ENCODE results near the gene CKMT1B. TPM values are rescaled to one million over a fixed set of nuclear protein-coding genes. Genes with fewer than 3 reads are reported as not detected.
"Not testable (repeated sequence)": the region's sequence is repeated elsewhere in the genome, so short reads cannot be mapped to it uniquely, and the experiment has no call there.

CKMT1B gene
- polyA plus RNA-seq, 3 donors: 2.2 to 3.4 (median 3.2) TPM

DNA sequence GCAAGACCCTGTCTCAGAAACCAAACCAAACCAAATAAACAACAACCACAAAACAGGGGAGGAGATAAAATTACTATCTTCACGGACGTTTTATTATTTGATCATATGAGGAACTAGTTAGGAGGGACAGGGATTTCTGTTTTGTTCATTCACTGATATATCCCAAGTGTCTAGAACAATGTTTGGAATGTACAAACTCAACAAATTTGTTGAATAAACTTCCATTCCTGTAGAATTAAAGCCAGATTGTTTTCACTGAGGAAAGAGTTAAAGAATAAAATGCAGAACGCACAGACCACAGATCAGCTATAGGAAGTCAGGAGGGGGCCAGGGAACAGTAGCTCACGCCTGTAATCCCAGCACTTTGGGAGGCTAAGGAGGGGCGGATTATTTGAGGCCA, 31.3 kb downstream of the CKMT1B start:
- no peak for DNase-seq

GRCh38 chr15:43626937-43627336, 33.1 kb downstream of the CKMT1B start:
- DNase-seq: not testable (repeated sequence)

- DNase-seq: not testable (repeated sequence)
Measured at GRCh38 chr15:43638464-43639204, 44.8 kb downstream of the CKMT1B start.

Other genes with a start within 250 kb of the CKMT1B start
- gene ZSCAN29, start 223.0 kb upstream of the CKMT1B start, polyA plus RNA-seq (ENCODE audit: insufficient read length in 3 of 3): 10 to 100 TPM; 23.3 to 36.4 (median 36.4) TPM
- gene TUBGCP4, start 222.9 kb upstream of the CKMT1B start, polyA plus RNA-seq (ENCODE audit: insufficient read length in 3 of 3): 10 to 100 TPM; 23.7 to 35.0 (median 31.5) TPM
- gene TP53BP1, start 100.9 kb upstream of the CKMT1B start, polyA plus RNA-seq (ENCODE audit: insufficient read length in 3 of 3): 100 to 1,000 TPM in 1 of 3 donors, 10 to 100 TPM in 2; 69.5 to 116 (median 99.3) TPM
- 1 to 10 TPM; 7.7 to 9.6 (median 8.2) TPM for gene MAP1A, start 76.4 kb upstream of the CKMT1B start, polyA plus RNA-seq (ENCODE audit: insufficient read length in 3 of 3)
- gene PPIP5K1, start 3.8 kb upstream of the CKMT1B start, polyA plus RNA-seq (ENCODE audit: insufficient read length in 3 of 3): 10 to 100 TPM; 21.1 to 41.8 (median 36.1) TPM
- gene STRC, start 24.8 kb downstream of the CKMT1B start, polyA plus RNA-seq (ENCODE audit: insufficient read length in 3 of 3): 1 to 10 TPM in 2 of 3 donors, under 1 TPM in 1; 0.63 to 1.8 (median 1.2) TPM
- gene CATSPER2, start 54.8 kb downstream of the CKMT1B start, polyA plus RNA-seq (ENCODE audit: insufficient read length in 3 of 3): 10 to 100 TPM in 1 of 3 donors, 1 to 10 TPM in 2; 3.3 to 13.3 (median 9.4) TPM
- gene CKMT1A, start 99.8 kb downstream of the CKMT1B start, polyA plus RNA-seq (ENCODE audit: insufficient read length in 3 of 3): 1 to 10 TPM; 2.6 to 3.5 (median 3.3) TPM
- gene PDIA3, start 152.4 kb downstream of the CKMT1B start, polyA plus RNA-seq (ENCODE audit: insufficient read length in 3 of 3): 100 to 1,000 TPM; 489 to 632 (median 518) TPM
- 1 to 10 TPM; 3.1 to 3.2 (median 3.2) TPM for gene ELL3, start 182.9 kb downstream of the CKMT1B start, polyA plus RNA-seq (ENCODE audit: insufficient read length in 3 of 3)
- gene SERF2, start 198.3 kb downstream of the CKMT1B start, polyA plus RNA-seq (ENCODE audit: insufficient read length in 3 of 3): 100 to 1,000 TPM; 586 to 760 (median 676) TPM
- gene SERINC4, start 206.2 kb downstream of the CKMT1B start, polyA plus RNA-seq (ENCODE audit: insufficient read length in 3 of 3): under 1 TPM in 2 of 3 donors, not detected in 1; 0.25 to 0.47 TPM
- gene HYPK, start 206.6 kb downstream of the CKMT1B start, polyA plus RNA-seq (ENCODE audit: insufficient read length in 3 of 3): 10 to 100 TPM; 12.9 to 21.1 (median 13.3) TPM
- 10 to 100 TPM; 58.3 to 74.3 (median 71.1) TPM for gene MFAP1, start 230.7 kb downstream of the CKMT1B start, polyA plus RNA-seq (ENCODE audit: insufficient read length in 3 of 3)
- 10 to 100 TPM; 12.6 to 14.0 (median 13.9) TPM for gene WDR76, start 233.0 kb downstream of the CKMT1B start, polyA plus RNA-seq (ENCODE audit: insufficient read length in 3 of 3)